ENCODE data around the gene MACROH2A2. TPM values are rescaled to one million over a fixed set of nuclear protein-coding genes. Genes with fewer than 3 reads are reported as not detected.

MACROH2A2 gene
- total and polyA plus RNA-seq, 2 of the 13 experiments (the other 11 are each of a cell fraction or from before 2014, with no cell fraction given), result 9.8 to 43.1 TPM

DNA sequence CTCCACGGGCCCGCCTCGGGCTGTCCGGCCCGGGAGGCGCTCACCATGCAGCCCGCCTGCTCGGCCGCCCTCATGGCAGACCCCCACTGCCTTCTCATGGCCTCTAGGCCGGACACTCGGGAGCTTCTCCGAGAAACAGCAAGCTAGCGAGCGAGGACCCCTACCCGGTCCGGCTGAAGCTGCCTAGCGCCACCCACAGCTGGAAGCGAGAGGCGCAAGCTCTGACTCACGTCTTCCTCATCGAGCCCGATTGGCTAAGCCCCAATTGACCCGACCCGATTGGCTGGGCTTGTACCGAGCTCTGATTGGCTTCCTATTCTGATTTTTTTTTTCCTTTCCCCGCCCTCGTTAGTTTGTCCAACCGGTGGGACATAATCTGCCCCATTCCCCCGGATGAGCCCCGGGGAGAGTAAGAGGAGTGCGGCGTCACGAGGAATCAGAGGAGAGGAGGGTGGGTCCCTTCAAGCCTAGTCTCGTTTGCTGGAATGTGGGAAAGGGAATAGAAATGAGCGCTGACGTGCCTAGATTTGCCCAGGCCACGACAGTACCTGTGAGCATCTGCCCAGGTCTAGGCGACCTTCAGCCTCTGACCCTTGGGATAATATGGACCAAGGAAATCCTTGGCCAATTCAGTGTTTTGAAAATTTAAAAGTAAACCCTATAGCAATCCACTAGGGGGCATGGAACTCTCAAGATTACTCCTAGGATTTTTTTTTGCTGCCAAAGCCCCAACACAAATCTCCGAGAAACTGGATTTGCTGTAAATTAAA lies 94.0 kb downstream of the MACROH2A2 start, which contains the start of gene TYSND1 (continued):
- TF ChIP-seq, protein P1, sequence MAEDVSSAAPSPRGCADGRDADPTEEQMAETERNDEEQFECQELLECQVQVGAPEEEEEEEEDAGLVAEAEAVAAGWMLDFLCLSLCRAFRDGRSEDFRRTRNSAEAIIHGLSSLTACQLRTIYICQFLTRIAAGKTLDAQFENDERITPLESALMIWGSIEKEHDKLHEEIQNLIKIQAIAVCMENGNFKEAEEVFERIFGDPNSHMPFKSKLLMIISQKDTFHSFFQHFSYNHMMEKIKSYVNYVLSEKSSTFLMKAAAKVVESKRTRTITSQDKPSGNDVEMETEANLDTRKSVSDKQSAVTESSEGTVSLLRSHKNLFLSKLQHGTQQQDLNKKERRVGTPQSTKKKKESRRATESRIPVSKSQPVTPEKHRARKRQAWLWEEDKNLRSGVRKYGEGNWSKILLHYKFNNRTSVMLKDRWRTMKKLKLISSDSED (CRISPR knock-in tag; IDR thresholded peaks at IDR 0.05), result no peak
- TF ChIP-seq ZNF121 (CRISPR knock-in tag; IDR thresholded peaks at IDR 0.05), result no peak
- TF ChIP-seq RXRA (CRISPR knock-in tag; IDR thresholded peaks at IDR 0.05), result no peak
- TF ChIP-seq IKZF4 (CRISPR knock-in tag; IDR thresholded peaks at IDR 0.05; ENCODE audit: borderline replicate concordance, low read depth, not compliant biosample characterization), result no peak
- TF ChIP-seq, protein P2, sequence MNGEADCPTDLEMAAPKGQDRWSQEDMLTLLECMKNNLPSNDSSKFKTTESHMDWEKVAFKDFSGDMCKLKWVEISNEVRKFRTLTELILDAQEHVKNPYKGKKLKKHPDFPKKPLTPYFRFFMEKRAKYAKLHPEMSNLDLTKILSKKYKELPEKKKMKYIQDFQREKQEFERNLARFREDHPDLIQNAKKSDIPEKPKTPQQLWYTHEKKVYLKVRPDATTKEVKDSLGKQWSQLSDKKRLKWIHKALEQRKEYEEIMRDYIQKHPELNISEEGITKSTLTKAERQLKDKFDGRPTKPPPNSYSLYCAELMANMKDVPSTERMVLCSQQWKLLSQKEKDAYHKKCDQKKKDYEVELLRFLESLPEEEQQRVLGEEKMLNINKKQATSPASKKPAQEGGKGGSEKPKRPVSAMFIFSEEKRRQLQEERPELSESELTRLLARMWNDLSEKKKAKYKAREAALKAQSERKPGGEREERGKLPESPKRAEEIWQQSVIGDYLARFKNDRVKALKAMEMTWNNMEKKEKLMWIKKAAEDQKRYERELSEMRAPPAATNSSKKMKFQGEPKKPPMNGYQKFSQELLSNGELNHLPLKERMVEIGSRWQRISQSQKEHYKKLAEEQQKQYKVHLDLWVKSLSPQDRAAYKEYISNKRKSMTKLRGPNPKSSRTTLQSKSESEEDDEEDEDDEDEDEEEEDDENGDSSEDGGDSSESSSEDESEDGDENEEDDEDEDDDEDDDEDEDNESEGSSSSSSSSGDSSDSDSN (CRISPR knock-in tag; IDR thresholded peaks at IDR 0.05), result peak; percentile 10; the same call in 1 of the 2 replicates
- TF ChIP-seq, protein P3, sequence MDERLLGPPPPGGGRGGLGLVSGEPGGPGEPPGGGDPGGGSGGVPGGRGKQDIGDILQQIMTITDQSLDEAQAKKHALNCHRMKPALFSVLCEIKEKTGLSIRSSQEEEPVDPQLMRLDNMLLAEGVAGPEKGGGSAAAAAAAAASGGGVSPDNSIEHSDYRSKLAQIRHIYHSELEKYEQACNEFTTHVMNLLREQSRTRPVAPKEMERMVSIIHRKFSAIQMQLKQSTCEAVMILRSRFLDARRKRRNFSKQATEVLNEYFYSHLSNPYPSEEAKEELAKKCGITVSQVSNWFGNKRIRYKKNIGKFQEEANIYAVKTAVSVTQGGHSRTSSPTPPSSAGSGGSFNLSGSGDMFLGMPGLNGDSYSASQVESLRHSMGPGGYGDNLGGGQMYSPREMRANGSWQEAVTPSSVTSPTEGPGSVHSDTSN (CRISPR knock-in tag; IDR thresholded peaks at IDR 0.05), result no peak
- no peak for TF ChIP-seq WIZ (CRISPR knock-in tag; IDR thresholded peaks at IDR 0.05)
- TF ChIP-seq SKI (IDR thresholded peaks at IDR 0.05; ENCODE audit: partially characterized antibody), result peak; percentile 13
- peak; percentile 59; the same call in 1 of the 2 replicates for TF ChIP-seq PITX1 (CRISPR knock-in tag; IDR thresholded peaks at IDR 0.05)
- no peak for TF ChIP-seq EHMT2 (IDR thresholded peaks at IDR 0.05; ENCODE audit: borderline replicate concordance, low read depth, low read length)
- peak; percentile 78 for TF ChIP-seq ZNF317 (CRISPR knock-in tag; IDR thresholded peaks at IDR 0.05)
- no peak for TF ChIP-seq GPN1 (CRISPR knock-in tag; IDR thresholded peaks at IDR 0.05; ENCODE audit: borderline replicate concordance)
- TF ChIP-seq SMARCE1 (IDR thresholded peaks at IDR 0.05; ENCODE audit: borderline replicate concordance), result no peak
- TF ChIP-seq, protein P4, sequence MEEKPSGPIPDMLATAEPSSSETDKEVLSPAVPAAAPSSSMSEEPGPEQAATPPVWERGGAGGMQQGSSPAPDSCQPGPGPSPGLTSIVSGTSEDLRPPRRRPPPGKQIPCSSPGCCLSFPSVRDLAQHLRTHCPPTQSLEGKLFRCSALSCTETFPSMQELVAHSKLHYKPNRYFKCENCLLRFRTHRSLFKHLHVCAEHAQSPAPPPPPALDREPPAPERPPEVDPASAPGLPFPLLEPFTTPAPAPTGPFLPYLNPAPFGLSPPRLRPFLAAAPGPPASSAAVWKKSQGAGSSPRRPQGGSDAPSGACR (CRISPR knock-in tag; IDR thresholded peaks at IDR 0.05), result no peak
- TF ChIP-seq SIX4 (CRISPR knock-in tag; IDR thresholded peaks at IDR 0.05), result no peak
- no peak for TF ChIP-seq MYNN (CRISPR knock-in tag; IDR thresholded peaks at IDR 0.05; ENCODE audit: low read depth)
- TF ChIP-seq SRSF4 (IDR thresholded peaks at IDR 0.05; ENCODE audit: low read depth, low read length, poor library complexity, severe bottlenecking), result no peak
- TF ChIP-seq ZNF598 (CRISPR knock-in tag; IDR thresholded peaks at IDR 0.05; ENCODE audit: borderline replicate concordance), result no peak
- no peak for TF ChIP-seq SCMH1 (CRISPR knock-in tag; IDR thresholded peaks at IDR 0.05; ENCODE audit: borderline replicate concordance)
- TF ChIP-seq, protein P5, sequence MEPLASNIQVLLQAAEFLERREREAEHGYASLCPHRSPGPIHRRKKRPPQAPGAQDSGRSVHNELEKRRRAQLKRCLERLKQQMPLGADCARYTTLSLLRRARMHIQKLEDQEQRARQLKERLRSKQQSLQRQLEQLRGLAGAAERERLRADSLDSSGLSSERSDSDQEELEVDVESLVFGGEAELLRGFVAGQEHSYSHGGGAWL (CRISPR knock-in tag; IDR thresholded peaks at IDR 0.05), result peak; percentile 20; the same call in 1 of the 2 replicates
- TF ChIP-seq ZNF672 (CRISPR knock-in tag; IDR thresholded peaks at IDR 0.05), result no peak
- no peak for TF ChIP-seq HES4 (CRISPR knock-in tag; IDR thresholded peaks at IDR 0.05; ENCODE audit: borderline replicate concordance)
- TF ChIP-seq MXI1 (IDR thresholded peaks at IDR 0.05; ENCODE audit: borderline replicate concordance, low read depth, low read length), result peak; percentile 77; the same call in 1 of the 3 replicates
